GM21619 (cell line): ENCODE measurements around the gene JARID2.

Experiments
- ATAC-seq: cut with Tn5 transposase; IDR thresholded peaks from one replicate; pipeline ENCODE4 v1.9.1; 2021; ENCODE audit not compliant: unreplicated experiment

JARID2 gene

DNA sequence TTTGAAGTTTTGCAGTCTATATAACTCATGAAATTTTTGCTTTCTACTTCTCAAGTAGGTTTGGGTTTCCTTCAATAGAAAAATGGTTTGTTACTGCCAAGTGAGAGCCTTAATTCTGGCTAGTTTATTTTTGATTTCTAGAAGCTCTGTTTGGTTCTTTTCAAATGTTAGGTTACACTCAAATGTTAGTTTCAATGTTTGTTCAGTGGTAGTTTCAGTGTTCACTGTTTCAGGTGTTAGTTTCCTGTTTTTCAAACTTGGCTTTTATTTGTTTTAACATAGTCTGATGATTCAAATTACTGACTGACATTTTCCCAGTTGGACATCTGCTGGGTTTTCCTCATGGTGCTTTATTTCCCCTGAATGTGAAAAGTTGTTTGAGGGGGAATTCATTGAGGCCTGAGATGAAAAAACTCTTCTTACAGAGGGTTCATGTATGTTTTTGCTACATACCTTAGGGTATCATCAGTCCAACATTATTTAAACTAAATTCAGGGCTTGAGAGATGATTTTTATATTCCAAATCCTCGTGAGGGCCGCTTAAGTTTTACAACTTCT is 189.0 kb downstream of the JARID2 start:
- no peak for ATAC-seq

DNA sequence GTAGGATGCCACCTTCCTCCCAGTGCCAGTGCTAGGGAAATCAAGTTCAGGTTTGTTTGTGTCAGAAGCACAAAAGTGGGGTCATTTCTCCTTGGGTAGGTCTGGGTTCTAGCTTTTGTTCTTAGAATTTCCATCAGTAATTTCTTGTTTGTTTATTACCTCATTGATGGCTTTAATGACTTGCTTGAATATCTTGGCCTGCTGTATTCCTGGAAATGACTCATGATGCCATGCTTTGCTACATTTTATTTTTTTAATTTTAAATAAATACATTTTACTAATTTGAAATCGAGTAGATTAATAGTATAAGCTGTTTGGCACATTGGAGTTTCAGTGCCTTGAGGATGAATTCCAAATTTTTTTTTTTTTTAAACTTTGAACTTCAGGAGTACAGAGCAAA is 189.6 kb downstream of the JARID2 start:
- no peak for ATAC-seq

- ATAC-seq, result no peak
These were observed 190.6 kb downstream of the JARID2 start for GRCh38 chr6:15436451-15436850.

- ATAC-seq, result no peak
These were observed 191.3 kb downstream of the JARID2 start for GRCh38 chr6:15437090-15437635.

GRCh38 chr6:15439410-15440025 is 193.6 kb downstream of the JARID2 start:
- no peak for ATAC-seq

DNA sequence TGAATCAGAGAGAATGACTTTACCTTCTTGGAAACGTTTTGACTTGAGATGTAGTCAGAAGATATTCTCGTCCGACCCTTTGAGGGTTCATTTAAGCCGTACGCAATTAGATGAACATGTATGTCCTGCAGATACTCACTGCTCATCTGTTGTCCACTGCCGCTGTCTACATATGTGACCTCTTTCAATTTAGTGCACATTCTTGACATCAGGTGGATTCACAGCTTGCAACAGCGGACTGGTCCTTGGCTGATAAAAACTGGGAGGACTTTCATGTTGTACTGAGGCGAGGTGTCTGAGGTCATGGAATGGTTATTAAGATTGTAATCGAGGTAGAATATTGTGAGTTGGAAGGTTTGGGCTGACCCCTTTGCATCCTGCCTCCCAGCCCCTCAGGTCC is 194.2 kb downstream of the JARID2 start:
- no peak for ATAC-seq

- no peak for ATAC-seq
These were observed 195.5 kb downstream of the JARID2 start for GRCh38 chr6:15441215-15441868.

GRCh38 chr6:15441981-15442380 is 196.1 kb downstream of the JARID2 start:
- no peak for ATAC-seq

DNA sequence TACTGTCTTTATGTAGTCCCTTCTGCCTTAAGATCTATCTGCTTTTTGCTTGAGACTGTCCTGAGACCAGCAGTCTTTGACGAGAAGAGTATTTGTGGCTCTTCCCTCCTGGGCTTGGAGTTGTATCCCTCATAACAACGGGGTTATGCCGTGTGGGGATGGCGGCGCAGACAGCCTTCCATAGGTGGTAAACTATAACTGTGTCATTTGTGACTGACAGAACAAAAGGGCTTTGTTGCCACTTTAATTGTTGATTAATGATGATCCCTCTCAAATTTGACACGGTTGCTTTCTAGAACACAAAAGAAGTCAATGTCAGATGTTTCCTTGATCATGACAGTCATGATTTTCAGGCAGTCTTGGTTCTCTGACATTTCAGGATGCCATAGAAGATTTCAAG is 196.6 kb downstream of the JARID2 start:
- no peak for ATAC-seq

DNA sequence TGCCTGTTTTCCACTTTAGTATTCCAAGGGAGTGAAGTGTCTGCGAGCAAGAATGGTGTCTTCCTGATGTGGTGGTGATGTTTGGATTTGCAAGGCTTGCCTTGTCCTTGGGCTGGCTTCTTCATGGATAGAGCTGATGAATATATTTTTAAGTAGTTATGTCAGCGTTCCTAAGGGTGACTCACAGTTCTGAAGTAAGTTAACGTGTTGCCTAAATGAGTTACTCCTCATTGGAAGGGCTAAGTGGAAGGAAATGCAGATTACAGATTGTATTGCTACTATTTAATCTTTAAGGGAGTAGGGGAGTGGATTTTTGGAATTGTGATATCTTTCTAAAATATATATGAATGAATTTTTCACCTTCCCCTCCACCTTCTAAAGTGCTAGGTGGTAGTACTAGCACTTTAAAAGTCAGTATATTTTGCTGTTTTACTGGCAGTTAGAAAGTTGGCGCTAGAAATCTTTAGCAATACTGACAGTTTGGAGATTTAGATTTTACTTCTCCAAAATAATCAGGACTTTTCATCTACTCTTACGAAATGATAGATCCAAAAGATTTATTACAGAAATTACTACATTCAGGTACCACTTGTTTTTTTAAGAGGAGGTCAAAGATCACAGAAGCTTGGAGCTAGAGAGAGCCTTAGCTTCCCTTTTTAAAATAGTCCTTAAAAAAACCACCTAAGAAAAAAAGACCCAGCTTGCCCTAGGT is 197.4 kb downstream of the JARID2 start:
- no peak for ATAC-seq

GRCh38 chr6:15444081-15444731 is 198.3 kb downstream of the JARID2 start:
- no peak for ATAC-seq

- no peak for ATAC-seq
These were observed 199.0 kb downstream of the JARID2 start for GRCh38 chr6:15444881-15445280.

- no peak for ATAC-seq
These were observed 201.8 kb downstream of the JARID2 start for GRCh38 chr6:15447546-15448267.

GRCh38 chr6:15449011-15449410 is 203.1 kb downstream of the JARID2 start:
- ATAC-seq, result no peak

- ATAC-seq, result no peak
These were observed 205.9 kb downstream of the JARID2 start for GRCh38 chr6:15451738-15452137.

DNA sequence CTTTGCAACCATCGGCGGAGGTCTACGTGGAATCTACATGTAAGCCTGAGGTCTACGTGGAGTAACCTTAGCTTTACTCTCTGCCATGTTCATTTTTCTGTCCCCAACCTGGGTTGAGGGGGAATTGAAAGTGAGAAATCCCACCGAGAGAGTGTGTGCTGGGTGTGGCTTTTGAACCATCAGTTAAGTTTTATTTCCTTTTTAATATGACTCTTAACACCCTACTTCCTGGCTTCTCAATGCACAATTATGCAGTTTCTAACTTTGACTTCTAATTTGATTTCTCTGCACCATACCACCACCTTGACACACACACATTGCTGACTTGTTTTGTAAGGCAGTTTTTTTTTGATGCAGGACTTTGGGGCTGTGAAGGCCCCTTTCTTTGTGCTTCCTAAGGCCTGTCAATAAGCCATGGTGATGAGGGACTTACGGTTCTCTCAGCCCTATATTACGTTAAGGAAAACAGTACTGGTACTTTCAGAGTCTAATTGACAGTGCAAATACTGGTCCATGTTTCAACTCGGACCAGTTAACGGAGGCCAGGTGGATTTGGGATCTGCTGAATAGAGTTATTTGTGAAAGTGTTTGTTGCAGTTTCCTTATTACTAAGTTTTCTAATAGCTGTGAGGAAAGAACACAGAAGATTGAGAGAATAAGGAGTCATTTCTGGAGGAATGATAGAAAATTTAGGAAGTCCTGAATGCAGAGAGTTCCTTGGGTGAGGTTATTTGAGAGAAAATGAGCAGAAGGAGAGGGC is 206.5 kb downstream of the JARID2 start:
- no peak for ATAC-seq

DNA sequence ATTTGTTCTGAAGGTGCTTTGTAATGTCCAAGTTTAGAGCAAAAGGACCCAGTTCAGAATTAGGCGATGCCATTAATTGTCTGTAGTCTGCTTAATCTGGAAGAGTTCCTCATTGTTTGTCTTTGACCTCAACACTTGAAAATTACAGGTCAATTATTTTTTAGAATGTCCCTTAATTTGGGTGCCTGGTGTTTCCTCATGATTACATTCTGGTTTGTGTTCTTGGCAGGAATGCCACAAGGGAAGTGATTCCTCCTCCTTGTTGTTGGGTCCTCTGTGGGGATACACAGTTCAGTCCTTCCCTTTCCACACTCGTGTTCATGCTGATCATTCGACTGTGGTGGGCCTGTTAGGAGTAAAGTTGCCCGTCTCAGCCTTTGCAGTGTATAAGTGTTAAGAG is 207.3 kb downstream of the JARID2 start:
- ATAC-seq, result no peak

DNA sequence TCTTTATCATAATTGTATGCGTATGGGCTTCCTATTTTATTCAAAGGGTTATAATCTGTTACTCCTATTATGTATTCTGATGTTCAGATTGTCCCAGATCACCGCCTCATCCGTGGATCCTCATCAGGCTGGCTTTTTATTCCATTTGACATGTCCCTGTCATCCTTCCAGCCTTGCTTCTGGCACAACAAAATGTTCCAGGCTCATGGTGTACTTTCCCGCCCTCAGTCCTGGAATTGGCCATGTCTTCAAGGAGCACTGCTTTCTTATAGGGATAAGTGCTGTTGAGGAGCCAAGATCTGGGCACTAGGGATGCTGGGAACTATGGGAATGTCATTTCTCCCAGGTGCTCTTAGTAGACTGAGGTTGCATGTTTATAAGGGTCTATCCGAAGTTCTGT is 207.8 kb downstream of the JARID2 start:
- no peak for ATAC-seq

DNA sequence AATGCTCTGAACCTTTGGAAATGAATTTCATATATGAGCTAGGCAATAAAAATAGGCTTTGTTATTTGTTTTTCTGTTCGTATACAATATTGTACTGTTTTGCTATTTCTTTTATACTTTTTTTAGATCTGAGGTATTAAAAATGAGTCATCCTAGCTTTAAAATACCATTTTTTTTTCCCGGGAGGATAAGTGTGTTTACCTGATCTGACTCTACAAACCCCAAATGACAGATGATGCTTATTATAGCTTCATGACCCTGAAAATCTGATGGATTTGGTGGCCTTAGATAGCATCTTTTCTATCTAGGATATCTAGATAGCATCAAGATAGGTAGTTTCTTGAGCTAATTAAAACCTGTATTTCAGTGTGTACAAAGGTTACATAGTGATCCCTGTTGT is 210.6 kb downstream of the JARID2 start:
- no peak for ATAC-seq

GRCh38 chr6:15457121-15457650 is 211.3 kb downstream of the JARID2 start:
- ATAC-seq, result no peak
